Ramos (cell line): ENCODE measurements around the gene MUSK.

Experiments used
- in situ Hi-C: fragments of 300-500 bp; cut with MboI; formaldehyde crosslinking; loops from one replicate; pipeline ENCODE4 v1.14.3; 2022; ENCODE audit warnings: low sequenced_read_pairs; ENCODE audit not compliant: unreplicated experiment

MUSK gene

GRCh38 chr9:110668570-110669167, at the start of gene MUSK:
TSS of gene MUSK (plus strand) at chr9:110668791. CDS start at chr9:110668905, 114 bp downstream.
- in situ Hi-C loops: no loop called here

- in situ Hi-C loops: loop anchor here (25.0 kb wide), 1 partner anchor 433 kb away; no protein-coding TSS in a partner anchor
Observed at GRCh38 chr9:110619831-110620230, 48.8 kb upstream of the MUSK start.

GRCh38 chr9:110620726-110621125, 47.9 kb upstream of the MUSK start:
- in situ Hi-C loops: loop anchor here (25.0 kb wide), 1 partner anchor 433 kb away; no protein-coding TSS in a partner anchor

GRCh38 chr9:110622368-110622767, 46.2 kb upstream of the MUSK start:
- in situ Hi-C loops: loop anchor here (25.0 kb wide), 1 partner anchor 435 kb away; no protein-coding TSS in a partner anchor

DNA sequence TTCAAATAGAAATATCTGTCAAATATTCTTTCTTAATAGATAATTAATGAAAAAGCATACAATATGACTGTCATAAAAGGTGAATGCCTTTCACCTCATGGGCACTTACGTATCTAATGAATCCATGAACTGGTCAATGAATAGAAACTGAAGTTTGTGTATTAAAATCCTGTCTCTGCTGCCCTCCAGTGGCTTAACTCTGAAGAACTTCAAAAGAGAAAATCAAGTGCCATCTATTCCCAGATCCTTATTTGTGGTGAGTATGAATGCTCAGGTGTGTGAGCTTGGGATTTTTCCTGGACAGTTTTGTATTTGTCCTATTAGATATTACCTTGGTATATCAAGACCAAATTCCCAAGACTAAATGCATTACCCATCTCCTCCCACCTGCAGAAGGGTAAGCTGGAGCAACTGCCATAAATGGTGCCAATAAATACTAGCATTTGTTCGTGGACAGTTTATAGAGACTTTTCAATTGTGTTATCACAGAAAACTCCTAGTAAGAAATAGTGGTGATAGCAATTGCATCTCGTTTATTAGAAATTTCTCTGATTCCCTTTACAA, 45.0 kb upstream of the MUSK start:
- in situ Hi-C loops: loop anchor here (25.0 kb wide), 1 partner anchor 436 kb away; no protein-coding TSS in a partner anchor

GRCh38 chr9:110626101-110626829, 42.3 kb upstream of the MUSK start:
- in situ Hi-C loops: no loop called here

DNA sequence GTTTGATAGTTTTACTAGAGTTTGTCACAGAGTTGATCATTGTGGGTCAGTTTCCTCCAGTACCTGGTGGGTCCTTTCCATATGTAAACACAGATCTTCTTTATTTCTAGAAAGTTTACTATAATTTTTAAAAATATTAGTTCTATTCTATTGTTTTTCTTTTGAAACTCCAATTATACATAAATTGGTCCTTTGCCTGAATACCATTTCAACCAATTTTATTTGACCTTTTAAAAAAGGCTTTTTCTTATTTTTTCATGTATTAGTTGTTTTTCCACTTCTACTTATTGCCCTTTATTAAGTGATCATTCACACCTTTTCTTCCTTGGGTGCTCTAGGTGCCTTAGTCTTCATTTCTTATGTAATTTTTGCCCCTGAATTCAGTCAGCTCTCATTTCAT, 33.0 kb upstream of the MUSK start:
- in situ Hi-C loops: no loop called here

GRCh38 chr9:110638381-110638954, 30.1 kb upstream of the MUSK start:
- in situ Hi-C loops: no loop called here

GRCh38 chr9:110640736-110641135, 27.9 kb upstream of the MUSK start:
- in situ Hi-C loops: no loop called here

- in situ Hi-C loops: no loop called here
Observed at GRCh38 chr9:110641293-110641692, 27.3 kb upstream of the MUSK start.

- in situ Hi-C loops: no loop called here
Observed at GRCh38 chr9:110648696-110649095, 19.9 kb upstream of the MUSK start.

DNA sequence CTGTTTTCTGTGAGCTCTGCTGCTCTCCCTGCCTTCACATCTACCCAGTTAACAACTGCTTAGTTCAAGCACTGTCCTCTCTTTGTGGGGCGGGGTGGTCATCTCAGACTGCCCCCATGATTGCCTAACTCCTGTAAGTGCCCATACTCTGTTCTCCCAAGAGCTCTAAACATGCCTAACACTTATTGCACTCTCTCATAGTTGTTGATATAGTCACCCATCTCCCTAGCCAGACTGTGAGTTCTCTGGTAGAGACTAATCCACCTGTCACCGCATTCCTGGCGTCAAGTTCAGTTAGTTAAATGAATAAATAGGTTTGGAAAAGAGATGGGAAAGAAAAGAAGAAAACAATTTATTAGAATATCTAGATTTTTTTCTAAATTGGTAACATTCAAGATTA, 18.3 kb upstream of the MUSK start:
- in situ Hi-C loops: no loop called here

- in situ Hi-C loops: no loop called here
Observed at GRCh38 chr9:110650991-110651411, 17.6 kb upstream of the MUSK start.

DNA sequence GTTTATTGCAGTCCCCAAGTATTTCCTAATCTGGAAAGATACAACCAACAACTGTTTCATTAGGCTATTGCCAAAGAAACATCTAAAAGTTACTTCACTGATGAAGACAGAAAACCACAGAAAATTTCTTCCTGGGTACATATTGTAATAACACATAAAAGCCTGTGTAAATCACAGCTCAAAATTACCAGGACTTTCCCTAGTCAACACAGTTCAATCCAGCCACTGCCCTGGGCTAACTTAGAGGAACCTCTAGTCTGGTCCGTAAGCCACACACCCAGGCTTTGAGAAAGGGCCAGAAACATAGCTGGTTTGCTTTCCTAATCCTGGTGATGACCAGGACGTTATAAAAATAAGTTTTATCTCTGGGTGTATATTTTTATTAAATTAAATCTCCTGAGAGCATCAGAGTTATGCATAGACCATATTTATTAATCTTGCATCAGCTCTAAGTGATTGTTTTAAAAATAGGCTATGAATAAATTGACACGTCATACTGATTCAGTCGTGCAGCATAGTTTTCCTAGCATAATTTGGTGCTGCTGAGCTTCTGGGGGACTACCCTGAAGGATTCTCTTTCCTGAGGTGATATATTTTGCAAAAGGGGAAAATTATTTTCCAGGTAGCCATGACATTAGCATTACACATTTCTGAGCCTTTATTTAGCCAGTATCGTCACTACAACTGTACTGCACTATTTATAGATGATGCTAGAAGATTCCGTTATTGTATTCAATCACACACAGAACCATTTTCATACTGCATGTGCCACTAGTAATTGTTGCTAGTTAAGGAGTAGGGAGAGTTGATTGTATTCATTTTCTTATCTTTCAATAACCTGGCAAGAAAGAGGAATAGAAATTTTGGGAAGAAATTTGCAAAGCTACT, 12.6 kb upstream of the MUSK start:
- in situ Hi-C loops: no loop called here

DNA sequence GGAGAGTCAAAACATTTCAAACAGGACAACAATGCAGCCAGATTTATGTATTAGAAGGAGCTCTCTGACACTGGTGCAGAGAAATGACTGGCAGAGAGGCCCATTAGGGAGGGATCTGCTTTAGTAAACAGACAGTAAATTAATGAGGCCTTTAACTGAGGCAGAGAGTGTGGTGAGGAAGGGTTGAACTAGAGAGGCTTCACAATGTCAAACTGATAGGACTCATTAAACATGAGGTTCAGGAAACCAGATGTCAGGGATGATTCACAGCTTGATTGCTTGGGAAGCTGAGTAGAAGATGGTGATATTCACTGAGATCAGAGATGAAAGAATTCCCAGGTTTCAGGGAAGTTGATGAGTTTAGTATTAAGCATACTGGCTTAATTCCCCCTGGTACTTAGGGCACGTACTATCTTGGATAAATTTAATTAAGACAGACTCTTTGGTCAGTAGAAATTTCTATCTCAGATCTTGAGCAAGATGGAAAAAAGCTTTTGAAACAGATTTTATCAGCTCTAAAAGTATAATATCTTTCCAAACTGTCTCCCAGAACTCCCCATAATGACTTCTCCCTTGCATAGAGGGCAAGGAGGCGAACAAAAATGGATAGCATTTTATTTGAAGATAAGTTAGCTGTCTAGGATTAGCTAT, 8.6 kb upstream of the MUSK start:
- in situ Hi-C loops: no loop called here

DNA sequence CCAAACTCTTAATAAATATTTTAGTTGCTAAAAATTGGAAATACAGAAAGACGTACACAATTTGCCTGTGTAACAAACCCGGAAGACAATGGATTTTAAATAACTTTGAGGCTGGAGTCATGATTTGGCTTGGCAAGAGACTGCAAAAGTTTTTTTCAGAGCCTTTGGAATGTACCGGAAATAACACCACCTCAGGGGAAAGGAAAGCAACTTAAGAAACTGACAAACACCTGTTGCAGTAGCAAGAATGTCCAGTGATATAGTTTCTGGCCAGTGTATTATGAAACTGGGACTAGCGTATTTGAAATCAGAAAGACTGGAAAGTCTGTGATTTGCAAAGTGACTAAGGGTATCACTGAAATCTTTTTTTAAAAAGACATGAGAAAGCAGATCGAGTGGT, 842 bp downstream of the MUSK start:
- in situ Hi-C loops: no loop called here

DNA sequence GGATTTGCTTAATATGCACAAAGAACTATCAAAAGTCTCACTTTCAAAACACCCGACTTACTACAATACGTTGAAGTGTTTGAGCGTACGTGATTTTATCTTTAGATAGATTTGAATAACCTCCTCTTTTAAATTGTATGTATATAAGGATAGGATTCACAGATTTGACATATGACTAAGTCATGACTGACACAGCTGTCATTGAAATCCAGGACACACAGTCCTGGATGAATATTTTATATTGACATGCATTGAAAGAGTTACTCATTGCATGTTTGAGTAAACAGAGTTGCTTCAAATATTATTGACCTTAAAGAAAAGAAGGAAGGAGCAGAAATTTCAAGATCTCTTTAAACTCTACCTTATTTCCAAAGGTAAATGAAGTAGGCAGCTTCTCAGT, 3.3 kb downstream of the MUSK start:
- in situ Hi-C loops: no loop called here

GRCh38 chr9:110672873-110673510, 4.4 kb downstream of the MUSK start:
- in situ Hi-C loops: no loop called here

DNA sequence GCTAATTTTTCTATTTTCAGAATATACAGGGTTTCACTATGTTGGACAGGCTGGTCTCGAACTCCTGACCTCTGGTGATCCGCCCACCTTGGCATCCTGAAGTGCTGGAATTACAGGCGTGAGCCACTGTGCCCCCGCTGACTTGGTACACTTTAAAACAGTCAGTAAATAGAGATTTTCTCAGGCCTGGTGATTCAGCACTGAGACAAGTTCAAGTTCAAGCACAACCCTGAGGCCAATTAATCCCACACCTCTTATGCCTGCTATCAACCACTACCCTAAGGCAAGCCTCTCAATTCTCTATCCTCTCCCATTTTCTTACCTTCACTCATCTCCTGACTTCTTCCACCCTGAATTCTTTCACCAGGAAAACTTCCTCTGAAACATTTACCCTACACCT, 18.9 kb downstream of the MUSK start:
- in situ Hi-C loops: no loop called here
